HL-60 (cell line): ENCODE results near the gene TBX5.

Source experiments
- DNase-seq, 2 experiments: peaks; one replicate each; pipeline ENCODE4 v3.0.0-alpha.2; 2010 to 2020; ENCODE audit warnings: low read depth in 1 of 2, low spot score in 1 of 2
- H3K27ac ChIP-seq: fragments of 250-450 bp; sonication (Bioruptor Pico); replicated peaks from 2 replicates; pipeline ENCODE4 v1.5.1; 2020; ENCODE audit warnings: mild to moderate bottlenecking, moderate library complexity
- H3K27me3 ChIP-seq: fragments of 250-450 bp; sonication (Bioruptor Pico); 2 replicates; pipeline ENCODE4 v1.5.1; 2021; ENCODE audit warnings: mild to moderate bottlenecking, moderate library complexity; ENCODE audit not compliant: insufficient read depth, poor library complexity, severe bottlenecking
- H3K4me3 ChIP-seq: replicated peaks from 2 replicates; pipeline ENCODE4 v1.5.1; 2011; ENCODE audit warnings: mild to moderate bottlenecking, control low read depth, low read length; ENCODE audit not compliant: insufficient read depth
- GABPA ChIP-seq: IDR thresholded peaks from 2 replicates; pipeline ENCODE4 v1.6.1; 2012; ENCODE audit warnings: low read depth
- POLR2AphosphoS5 ChIP-seq: IDR thresholded peaks from 2 replicates; pipeline ENCODE4 v1.6.1; 2012; ENCODE audit warnings: low read depth
- SPI1 ChIP-seq: IDR thresholded peaks from 2 replicates; pipeline ENCODE4 v1.6.1; 2012; ENCODE audit warnings: low read depth, mild to moderate bottlenecking, borderline replicate concordance
- TF ChIP-seq, protein P1 (sequence below): IDR thresholded peaks from one replicate; pipeline ENCODE4 v1.5.1; 2011; ENCODE audit warnings: low read length, control low read depth, inconsistent platforms; ENCODE audit not compliant: insufficient read depth
- TF ChIP-seq, protein P2 (sequence below): IDR thresholded peaks from 2 replicates; pipeline ENCODE4 v1.6.1; 2012; ENCODE audit warnings: low read depth; ENCODE audit not compliant: insufficient replicate concordance

The TBX5 gene

DNA sequence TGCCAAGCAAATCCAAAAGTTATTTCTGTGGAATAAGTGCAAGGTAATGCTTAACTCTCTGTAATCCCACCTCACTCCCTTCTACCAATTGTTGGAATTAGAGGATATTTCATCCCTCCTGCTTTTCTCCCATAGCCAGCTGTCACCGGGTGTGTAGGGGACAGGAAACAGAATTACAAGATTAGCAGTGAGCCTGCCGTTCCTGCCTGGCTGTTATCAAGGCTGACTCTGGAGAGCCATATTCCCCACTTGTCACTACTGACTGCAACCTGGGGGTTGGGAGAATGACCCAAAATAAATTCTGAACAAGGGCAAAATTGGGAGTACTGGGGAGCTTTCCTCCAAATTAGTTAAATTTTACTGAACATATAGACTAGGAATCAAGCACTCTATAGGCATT lies 24.8 kb downstream of the TBX5 start:
- no peak overlapping the region for H3K27ac ChIP-seq
- no peak for DNase-seq
- H3K4me3 ChIP-seq: no peak overlapping the region
- H3K27me3 ChIP-seq: no peaks in the 10 kb centered on the region
- TF ChIP-seq GABPA: no peak
- TF ChIP-seq, protein P1, sequence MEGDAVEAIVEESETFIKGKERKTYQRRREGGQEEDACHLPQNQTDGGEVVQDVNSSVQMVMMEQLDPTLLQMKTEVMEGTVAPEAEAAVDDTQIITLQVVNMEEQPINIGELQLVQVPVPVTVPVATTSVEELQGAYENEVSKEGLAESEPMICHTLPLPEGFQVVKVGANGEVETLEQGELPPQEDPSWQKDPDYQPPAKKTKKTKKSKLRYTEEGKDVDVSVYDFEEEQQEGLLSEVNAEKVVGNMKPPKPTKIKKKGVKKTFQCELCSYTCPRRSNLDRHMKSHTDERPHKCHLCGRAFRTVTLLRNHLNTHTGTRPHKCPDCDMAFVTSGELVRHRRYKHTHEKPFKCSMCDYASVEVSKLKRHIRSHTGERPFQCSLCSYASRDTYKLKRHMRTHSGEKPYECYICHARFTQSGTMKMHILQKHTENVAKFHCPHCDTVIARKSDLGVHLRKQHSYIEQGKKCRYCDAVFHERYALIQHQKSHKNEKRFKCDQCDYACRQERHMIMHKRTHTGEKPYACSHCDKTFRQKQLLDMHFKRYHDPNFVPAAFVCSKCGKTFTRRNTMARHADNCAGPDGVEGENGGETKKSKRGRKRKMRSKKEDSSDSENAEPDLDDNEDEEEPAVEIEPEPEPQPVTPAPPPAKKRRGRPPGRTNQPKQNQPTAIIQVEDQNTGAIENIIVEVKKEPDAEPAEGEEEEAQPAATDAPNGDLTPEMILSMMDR: no peak
- TF ChIP-seq POLR2AphosphoS5: no peak
- TF ChIP-seq SPI1: no peak
- TF ChIP-seq, protein P2, sequence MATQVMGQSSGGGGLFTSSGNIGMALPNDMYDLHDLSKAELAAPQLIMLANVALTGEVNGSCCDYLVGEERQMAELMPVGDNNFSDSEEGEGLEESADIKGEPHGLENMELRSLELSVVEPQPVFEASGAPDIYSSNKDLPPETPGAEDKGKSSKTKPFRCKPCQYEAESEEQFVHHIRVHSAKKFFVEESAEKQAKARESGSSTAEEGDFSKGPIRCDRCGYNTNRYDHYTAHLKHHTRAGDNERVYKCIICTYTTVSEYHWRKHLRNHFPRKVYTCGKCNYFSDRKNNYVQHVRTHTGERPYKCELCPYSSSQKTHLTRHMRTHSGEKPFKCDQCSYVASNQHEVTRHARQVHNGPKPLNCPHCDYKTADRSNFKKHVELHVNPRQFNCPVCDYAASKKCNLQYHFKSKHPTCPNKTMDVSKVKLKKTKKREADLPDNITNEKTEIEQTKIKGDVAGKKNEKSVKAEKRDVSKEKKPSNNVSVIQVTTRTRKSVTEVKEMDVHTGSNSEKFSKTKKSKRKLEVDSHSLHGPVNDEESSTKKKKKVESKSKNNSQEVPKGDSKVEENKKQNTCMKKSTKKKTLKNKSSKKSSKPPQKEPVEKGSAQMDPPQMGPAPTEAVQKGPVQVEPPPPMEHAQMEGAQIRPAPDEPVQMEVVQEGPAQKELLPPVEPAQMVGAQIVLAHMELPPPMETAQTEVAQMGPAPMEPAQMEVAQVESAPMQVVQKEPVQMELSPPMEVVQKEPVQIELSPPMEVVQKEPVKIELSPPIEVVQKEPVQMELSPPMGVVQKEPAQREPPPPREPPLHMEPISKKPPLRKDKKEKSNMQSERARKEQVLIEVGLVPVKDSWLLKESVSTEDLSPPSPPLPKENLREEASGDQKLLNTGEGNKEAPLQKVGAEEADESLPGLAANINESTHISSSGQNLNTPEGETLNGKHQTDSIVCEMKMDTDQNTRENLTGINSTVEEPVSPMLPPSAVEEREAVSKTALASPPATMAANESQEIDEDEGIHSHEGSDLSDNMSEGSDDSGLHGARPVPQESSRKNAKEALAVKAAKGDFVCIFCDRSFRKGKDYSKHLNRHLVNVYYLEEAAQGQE: no peak

DNA sequence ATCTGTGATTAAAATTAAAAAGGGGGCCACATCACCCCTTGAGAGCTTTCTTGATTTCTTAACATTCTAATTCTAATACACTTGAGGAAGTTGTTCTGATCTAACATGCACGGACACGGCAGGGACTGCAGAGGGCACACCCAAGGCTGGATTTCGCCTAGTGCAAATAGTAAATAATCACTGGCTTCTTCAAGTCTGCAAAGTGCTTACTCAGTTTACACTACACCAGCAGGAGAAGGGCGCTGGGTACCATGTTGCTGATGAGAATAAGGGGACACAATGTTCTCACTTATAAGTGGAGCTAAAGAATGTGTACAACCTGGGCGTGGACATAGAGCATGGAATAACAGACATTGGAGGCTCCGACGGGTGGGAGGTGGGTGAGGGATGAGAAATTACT lies 34.2 kb downstream of the TBX5 start:
- no peaks in the 10 kb centered on the region for H3K27me3 ChIP-seq
- H3K4me3 ChIP-seq: no peak overlapping the region
- TF ChIP-seq GABPA (no peak), SPI1 (no peak), POLR2AphosphoS5 (no peak)
- TF ChIP-seq, protein P2: no peak
- TF ChIP-seq, protein P1: no peak
- DNase-seq: no peak
- H3K27ac ChIP-seq: no peak overlapping the region

DNA sequence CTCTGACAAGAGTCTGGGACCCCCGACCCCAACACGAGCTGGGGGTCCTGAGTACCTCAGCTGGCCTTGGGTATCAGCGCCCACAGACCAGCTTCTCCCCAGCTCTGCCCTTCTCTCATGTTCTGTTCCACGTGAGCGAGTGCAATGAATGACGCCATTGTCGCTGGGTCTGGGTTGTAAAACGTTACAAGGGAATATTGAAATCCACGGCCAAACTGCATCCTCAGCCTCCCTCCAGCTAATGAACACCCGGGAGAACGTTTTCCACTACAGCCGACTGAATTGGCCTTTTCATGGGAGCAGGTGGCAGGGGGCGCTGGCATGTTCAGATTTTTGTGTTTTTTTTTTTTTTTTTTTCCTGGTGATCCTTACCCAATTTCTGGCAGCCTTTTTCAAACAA lies 34.7 kb downstream of the TBX5 start:
- no peaks in the 10 kb centered on the region for H3K27me3 ChIP-seq
- no peak overlapping the region for H3K4me3 ChIP-seq
- TF ChIP-seq SPI1: no peak
- TF ChIP-seq POLR2AphosphoS5: no peak
- TF ChIP-seq, protein P1: no peak
- DNase-seq: no peak
- H3K27ac ChIP-seq: no peak overlapping the region

DNA sequence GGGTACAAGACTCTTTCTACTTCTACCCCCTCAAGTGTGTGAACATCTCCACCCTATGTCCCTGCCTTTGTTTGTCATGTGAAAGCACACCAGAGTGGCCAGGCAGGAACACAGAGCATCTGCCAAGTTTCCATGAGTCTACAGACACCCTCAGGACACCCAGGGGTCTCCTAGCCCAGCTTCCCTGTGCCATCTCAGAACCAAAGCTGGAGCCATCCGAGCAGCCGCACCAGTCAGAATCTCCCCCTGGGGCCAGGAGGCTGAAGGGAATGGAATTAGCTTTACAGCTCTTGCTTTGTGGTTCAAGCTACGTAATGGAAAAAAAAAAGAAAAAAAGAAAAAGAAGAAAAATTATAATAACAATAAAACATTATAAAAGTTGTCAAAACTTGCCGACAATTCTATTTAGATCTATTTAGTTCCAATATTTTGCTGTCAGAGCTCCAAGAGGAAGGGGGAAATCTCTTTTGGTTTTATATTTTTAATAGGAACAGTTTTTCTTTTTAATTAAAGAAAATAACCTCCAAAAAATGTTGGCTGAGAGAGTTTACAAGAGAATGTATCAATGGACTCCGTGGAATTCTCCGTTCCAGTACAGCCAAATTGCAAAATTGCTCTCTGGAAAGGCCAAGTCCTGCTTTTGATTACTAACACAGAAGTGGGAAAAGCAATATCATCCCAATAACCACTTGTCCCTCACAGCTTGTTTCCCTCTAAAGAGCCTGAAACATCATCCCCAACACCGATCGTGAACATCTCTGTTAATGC lies 37.1 kb downstream of the TBX5 start:
- TF ChIP-seq SPI1 (no peak), POLR2AphosphoS5 (no peak), GABPA (no peak)
- TF ChIP-seq, protein P1: no peak
- TF ChIP-seq, protein P2: no peak
- no peak for DNase-seq
- no peak overlapping the region for H3K4me3 ChIP-seq
- H3K27ac ChIP-seq: no peak overlapping the region
- no peaks in the 10 kb centered on the region for H3K27me3 ChIP-seq
